Ramos (cell line): ENCODE results near the gene SPIN2B.

Source experiments
- in situ Hi-C: fragments of 300-500 bp; cut with MboI; formaldehyde crosslinking; loops from one replicate; pipeline ENCODE4 v1.14.3; 2022; ENCODE audit warnings: low sequenced_read_pairs; ENCODE audit not compliant: unreplicated experiment

SPIN2B gene

GRCh38 chrX:57074458-57074857, 46.9 kb downstream of the SPIN2B start:
- in situ Hi-C loops = no loop called here

GRCh38 chrX:57070185-57070984, 51.0 kb downstream of the SPIN2B start:
- in situ Hi-C loops = no loop called here
